ENCODE measurements around the gene F2RL1. TPM values are rescaled to one million over a fixed set of nuclear protein-coding genes. Genes with fewer than 3 reads are reported as not detected.
A peak's percentile ranks its signal among the peaks of the same experiment; 100 is the strongest.
"Not testable (repeated sequence)": the region's sequence is repeated elsewhere in the genome, so short reads cannot be mapped to it uniquely, and the experiment has no call there.

F2RL1 gene
- total RNA-seq, 1 donor from 2014 or later, result 0.42 TPM

GRCh38 chr5:76813982-76814562, 4.8 kb upstream of the F2RL1 start:
- Mint-ChIP-seq H3K27ac (ENCODE audit: unreplicated experiment) (no peak overlapping the region), H3K4me1 (ENCODE audit: low read depth, unreplicated experiment) (no peaks in the 10 kb centered on the region)

DNA sequence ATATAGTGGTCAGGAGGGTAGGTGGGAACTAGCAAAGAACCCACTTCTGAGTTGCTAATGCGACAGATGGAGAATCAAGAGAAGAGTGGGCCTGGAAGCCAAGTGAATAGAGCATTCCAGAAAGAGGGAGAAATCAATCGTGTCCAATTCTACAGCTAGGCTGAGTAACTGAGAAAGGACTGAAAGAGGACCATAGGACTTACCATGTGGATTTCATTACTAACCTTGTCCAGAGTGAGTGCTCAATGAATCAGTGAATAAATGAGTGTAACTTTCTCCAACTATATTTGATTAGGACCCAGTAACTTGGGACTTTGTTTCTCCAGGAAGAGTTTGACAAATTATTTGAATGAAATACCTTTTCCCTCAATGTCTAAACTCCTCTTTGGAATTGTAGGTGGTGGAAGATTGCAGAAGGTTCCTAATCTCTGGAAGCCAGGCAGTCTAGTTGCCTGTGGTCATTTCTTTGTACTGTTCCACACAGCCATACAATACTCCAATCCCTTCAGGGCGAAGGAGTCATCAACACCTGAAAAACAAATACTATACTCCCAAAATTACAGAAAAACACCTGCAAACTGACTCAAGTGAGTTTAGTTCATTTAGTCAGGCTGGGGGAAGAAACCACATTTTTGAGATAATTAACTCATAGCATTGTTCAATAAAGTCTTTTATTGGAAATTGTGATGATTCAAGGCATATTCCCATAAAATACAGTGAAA, 2.6 kb upstream of the F2RL1 start:
- no peak overlapping the region for H3K4me3 Mint-ChIP-seq (ENCODE audit: unreplicated experiment)
- peaks cover 3% of the 10 kb centered on the region for H3K27me3 Mint-ChIP-seq (ENCODE audit: unreplicated experiment)
- H3K9me3 Mint-ChIP-seq (ENCODE audit: unreplicated experiment), result peaks cover 2% of the 10 kb centered on the region
- H3K27ac Mint-ChIP-seq (ENCODE audit: unreplicated experiment), result no peak overlapping the region
- H3K4me1 Mint-ChIP-seq (ENCODE audit: low read depth, unreplicated experiment), result no peaks in the 10 kb centered on the region
- TF ChIP-seq CTCF (IDR thresholded peaks at IDR 0.05; ENCODE audit: partially characterized antibody, unreplicated experiment), result no peak
- DNase-seq, result no peak
- H3K36me3 Mint-ChIP-seq (ENCODE audit: unreplicated experiment), result peaks cover under 1% of the 10 kb centered on the region

More at GRCh38 chr5:76813982-76814562, 4.8 kb upstream of the F2RL1 start:
- peaks cover 6% of the 10 kb centered on the region for H3K9me3 Mint-ChIP-seq (ENCODE audit: unreplicated experiment)
- H3K36me3 Mint-ChIP-seq (ENCODE audit: unreplicated experiment), result peaks cover 8% of the 10 kb centered on the region
- no peak for TF ChIP-seq CTCF (IDR thresholded peaks at IDR 0.05; ENCODE audit: partially characterized antibody, unreplicated experiment)
- H3K27me3 Mint-ChIP-seq (ENCODE audit: unreplicated experiment), result peaks cover 2% of the 10 kb centered on the region
- DNase-seq, result no peak
- H3K4me3 Mint-ChIP-seq (ENCODE audit: unreplicated experiment), result no peak overlapping the region

- Mint-ChIP-seq H3K27ac (ENCODE audit: unreplicated experiment) (no peak overlapping the region), H3K4me3 (ENCODE audit: unreplicated experiment) (peak overlapping the region; percentile 39), H3K27me3 (ENCODE audit: unreplicated experiment) (peaks cover 3% of the 10 kb centered on the region), H3K36me3 (ENCODE audit: unreplicated experiment) (no peaks in the 10 kb centered on the region), H3K4me1 (ENCODE audit: low read depth, unreplicated experiment) (no peaks in the 10 kb centered on the region), H3K9me3 (ENCODE audit: unreplicated experiment) (no peaks in the 10 kb centered on the region)
- DNase-seq, result no peak
- no peak for TF ChIP-seq CTCF (IDR thresholded peaks at IDR 0.05; ENCODE audit: partially characterized antibody, unreplicated experiment)
These were observed 1.2 kb downstream of the F2RL1 start for GRCh38 chr5:76819851-76820525.

GRCh38 chr5:76820526-76820890, 1.7 kb downstream of the F2RL1 start:
- DNase-seq, result no peak
- H3K4me3 Mint-ChIP-seq (ENCODE audit: unreplicated experiment), result peak overlapping the region; percentile 17
- no peaks in the 10 kb centered on the region for H3K9me3 Mint-ChIP-seq (ENCODE audit: unreplicated experiment)
- no peak overlapping the region for H3K27ac Mint-ChIP-seq (ENCODE audit: unreplicated experiment)
- H3K36me3 Mint-ChIP-seq (ENCODE audit: unreplicated experiment), result no peaks in the 10 kb centered on the region
- TF ChIP-seq CTCF (IDR thresholded peaks at IDR 0.05; ENCODE audit: partially characterized antibody, unreplicated experiment), result no peak
- H3K4me1 Mint-ChIP-seq (ENCODE audit: low read depth, unreplicated experiment), result no peaks in the 10 kb centered on the region
- peaks cover 3% of the 10 kb centered on the region for H3K27me3 Mint-ChIP-seq (ENCODE audit: unreplicated experiment)

GRCh38 chr5:76821136-76821535, 2.3 kb downstream of the F2RL1 start:
- no peaks in the 10 kb centered on the region for H3K4me1 Mint-ChIP-seq (ENCODE audit: low read depth, unreplicated experiment)
- TF ChIP-seq CTCF (IDR thresholded peaks at IDR 0.05; ENCODE audit: partially characterized antibody, unreplicated experiment), result no peak
- H3K36me3 Mint-ChIP-seq (ENCODE audit: unreplicated experiment), result no peaks in the 10 kb centered on the region
- no peak for DNase-seq
- H3K27me3 Mint-ChIP-seq (ENCODE audit: unreplicated experiment), result peaks cover 3% of the 10 kb centered on the region
- H3K9me3 Mint-ChIP-seq (ENCODE audit: unreplicated experiment), result no peaks in the 10 kb centered on the region
- H3K4me3 Mint-ChIP-seq (ENCODE audit: unreplicated experiment), result no peak overlapping the region
- H3K27ac Mint-ChIP-seq (ENCODE audit: unreplicated experiment), result no peak overlapping the region

- not testable (repeated sequence) for H3K4me3 Mint-ChIP-seq (ENCODE audit: unreplicated experiment); H3K36me3 Mint-ChIP-seq (ENCODE audit: unreplicated experiment); H3K27me3 Mint-ChIP-seq (ENCODE audit: unreplicated experiment); H3K4me1 Mint-ChIP-seq (ENCODE audit: low read depth, unreplicated experiment); H3K27ac Mint-ChIP-seq (ENCODE audit: unreplicated experiment); DNase-seq; H3K9me3 Mint-ChIP-seq (ENCODE audit: unreplicated experiment)
These were observed 3.4 kb downstream of the F2RL1 start for GRCh38 chr5:76822105-76822731.

DNA sequence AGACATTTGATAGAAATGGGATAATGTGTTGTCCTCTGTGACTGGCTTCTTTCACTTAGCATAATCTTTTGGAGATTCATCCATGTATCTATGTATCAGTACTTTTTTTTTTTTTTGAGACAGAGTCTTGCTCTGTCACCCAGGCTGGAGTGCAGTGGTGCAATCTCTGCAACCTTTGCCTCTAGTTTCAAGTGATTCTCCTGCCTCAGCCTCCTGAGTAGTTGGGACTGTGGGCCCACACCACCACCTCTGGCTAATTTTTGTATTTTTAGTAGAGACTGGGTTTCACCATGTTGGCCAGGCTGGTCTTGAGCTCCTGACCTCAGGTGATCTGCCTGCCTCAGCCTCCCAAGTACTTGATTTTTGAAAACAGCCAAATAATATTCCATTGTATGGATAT, 7.6 kb downstream of the F2RL1 start:
- not testable (repeated sequence) for H3K9me3 Mint-ChIP-seq (ENCODE audit: unreplicated experiment); H3K4me1 Mint-ChIP-seq (ENCODE audit: low read depth, unreplicated experiment); H3K27ac Mint-ChIP-seq (ENCODE audit: unreplicated experiment); DNase-seq; H3K4me3 Mint-ChIP-seq (ENCODE audit: unreplicated experiment); H3K36me3 Mint-ChIP-seq (ENCODE audit: unreplicated experiment); H3K27me3 Mint-ChIP-seq (ENCODE audit: unreplicated experiment)
